22Rv1 (cell line): Measurements from ENCODE around the gene LIG1.

Source experiments
- CTCF ChIP-seq: fragments of 450-650 bp; IDR thresholded peaks from 2 replicates; pipeline ENCODE4 v1.5.1; 2017; ENCODE audit warnings: mild to moderate bottlenecking
- ZFX ChIP-seq: fragments of 450-650 bp; IDR thresholded peaks from 2 replicates; pipeline ENCODE4 v1.6.1; 2017; ENCODE audit warnings: antibody characterized with exemption, borderline replicate concordance

- TF ChIP-seq CTCF (no peak), ZFX (no peak)
These were observed 39.9 kb upstream of the LIG1 start for GRCh38 chr19:48210005-48210404.
